Activated CD4-positive, CD25-positive, alpha-beta regulatory T cell (primary cell): ENCODE data around the gene ADRM1.

Experiments
- DNase-seq, 4 experiments: peaks; one replicate each; lab custom pipeline; 2025; lab: John Stamatoyannopoulos, UW

ADRM1 gene

GRCh38 chr20:62280303-62280702 lies 22.5 kb upstream of the ADRM1 start:
- DNase-seq, result no peak

DNA sequence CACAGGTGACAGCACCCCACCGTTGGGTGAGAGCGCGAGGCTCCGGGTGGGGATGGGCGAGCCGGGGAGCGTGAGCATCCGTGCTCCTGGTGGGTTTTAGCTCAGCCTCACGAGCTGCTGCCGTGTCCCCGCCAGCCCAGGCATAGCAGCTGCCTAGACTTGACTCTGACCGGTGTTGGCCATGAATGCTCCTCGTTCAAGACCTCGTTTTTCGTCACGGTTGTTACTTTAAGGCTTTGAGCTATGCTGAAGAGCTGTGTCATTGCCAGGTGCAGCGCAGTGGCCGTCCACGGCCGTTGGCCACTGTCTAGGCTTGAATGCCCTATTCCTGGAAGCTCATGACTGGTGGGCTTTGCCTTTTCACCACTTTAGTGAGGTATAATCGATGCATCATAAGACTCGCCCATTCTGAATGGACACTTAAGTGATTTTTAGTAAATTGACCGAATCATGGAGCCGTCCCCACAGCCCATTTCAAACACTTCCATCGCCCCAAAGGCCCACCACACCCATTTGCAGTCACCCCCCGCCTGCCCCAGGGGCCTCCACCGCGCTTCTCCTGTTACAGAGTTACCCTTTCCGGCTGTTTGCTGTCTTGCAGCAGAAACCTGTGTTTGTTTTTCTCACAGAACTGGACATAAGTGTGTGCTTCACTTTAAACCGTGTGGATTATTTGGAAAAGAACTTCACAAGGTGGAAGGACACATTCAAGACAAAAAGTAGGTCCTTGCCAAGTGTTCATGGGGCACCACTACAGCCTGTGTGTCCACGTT lies 21.4 kb upstream of the ADRM1 start:
- no peak for DNase-seq

DNA sequence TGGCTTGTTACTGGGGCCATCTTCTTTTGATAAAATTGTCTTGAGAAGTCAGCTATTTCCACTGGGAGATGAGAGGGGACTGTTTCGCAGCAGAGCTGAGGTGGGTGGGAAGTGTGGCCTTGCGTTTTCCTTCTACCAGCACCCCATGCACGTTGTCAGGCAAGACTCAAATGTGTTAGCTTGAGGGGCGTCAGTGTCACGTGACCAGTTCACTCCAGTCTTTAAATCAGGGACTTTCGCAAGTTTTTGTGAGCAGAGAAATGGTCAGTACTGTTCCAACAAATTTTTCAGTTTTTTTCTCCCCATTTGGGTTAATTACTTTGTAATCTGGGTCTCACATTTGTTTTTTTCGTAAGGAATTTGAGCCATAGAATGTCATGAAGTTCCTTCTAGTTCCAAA lies 20.7 kb upstream of the ADRM1 start:
- DNase-seq, result no peak

GRCh38 chr20:62282877-62283503 lies 19.8 kb upstream of the ADRM1 start:
- DNase-seq, result no peak

- no peak for DNase-seq
These were observed 18.3 kb upstream of the ADRM1 start for GRCh38 chr20:62284448-62284847.

DNA sequence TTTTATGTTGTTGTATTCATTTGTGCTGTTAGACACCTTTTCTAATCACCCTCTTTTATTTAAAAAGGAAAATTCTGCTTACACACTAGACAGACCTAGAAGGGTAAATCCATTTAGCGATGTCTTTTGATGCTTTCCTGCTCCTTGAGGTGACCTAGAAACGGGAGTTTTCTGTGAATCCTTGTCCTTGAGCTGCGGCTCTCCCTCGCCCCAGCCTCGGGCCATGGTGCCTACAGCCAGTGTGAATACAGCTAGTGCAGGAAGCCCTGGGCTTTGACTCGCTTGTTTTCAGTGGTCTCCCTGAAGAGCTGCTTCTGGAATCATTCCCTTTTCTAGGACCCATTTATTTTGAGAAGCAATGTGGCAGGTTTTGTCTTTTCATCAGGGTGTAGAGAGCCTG lies 17.6 kb upstream of the ADRM1 start:
- DNase-seq, result no peak

DNA sequence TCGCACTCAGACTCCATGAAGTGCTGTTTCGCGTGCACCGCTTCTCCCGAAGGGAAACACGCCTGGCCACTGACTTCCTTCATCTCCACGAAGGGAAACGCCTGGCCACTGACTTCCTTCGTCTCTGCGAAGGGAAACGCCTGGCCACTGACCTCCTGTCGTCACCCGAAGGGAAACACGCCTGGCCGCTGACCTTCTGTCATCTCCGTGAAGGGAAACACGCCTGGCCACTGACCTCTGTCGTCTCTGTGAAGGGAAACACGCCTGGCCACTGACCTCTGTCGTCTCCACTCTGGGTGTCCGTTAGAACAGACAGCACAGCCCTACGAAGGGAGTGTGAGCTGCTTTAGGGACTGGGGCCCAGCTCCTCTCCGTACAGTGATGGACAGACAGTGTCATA lies 17.1 kb upstream of the ADRM1 start:
- DNase-seq, result no peak

- no peak for DNase-seq
These were observed 16.2 kb upstream of the ADRM1 start for GRCh38 chr20:62286493-62287064.

DNA sequence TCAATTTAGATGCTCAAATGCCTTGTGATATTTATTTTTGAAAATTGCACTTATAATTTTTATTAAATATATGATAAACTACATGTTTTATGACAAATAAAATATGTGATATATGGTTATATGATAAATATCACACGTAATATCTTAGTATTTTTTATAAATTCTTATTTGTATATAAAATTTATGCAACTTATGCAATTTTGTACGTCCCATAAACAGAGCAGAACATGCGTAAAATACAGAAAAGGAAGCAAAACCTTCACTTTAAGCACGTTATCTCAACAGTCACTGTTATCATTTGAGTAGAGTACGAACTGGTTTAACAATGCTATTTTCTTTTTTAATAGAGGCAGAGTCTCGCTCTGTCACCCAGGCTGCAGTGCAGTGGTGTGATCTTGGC lies 15.7 kb upstream of the ADRM1 start:
- DNase-seq, result no peak

DNA sequence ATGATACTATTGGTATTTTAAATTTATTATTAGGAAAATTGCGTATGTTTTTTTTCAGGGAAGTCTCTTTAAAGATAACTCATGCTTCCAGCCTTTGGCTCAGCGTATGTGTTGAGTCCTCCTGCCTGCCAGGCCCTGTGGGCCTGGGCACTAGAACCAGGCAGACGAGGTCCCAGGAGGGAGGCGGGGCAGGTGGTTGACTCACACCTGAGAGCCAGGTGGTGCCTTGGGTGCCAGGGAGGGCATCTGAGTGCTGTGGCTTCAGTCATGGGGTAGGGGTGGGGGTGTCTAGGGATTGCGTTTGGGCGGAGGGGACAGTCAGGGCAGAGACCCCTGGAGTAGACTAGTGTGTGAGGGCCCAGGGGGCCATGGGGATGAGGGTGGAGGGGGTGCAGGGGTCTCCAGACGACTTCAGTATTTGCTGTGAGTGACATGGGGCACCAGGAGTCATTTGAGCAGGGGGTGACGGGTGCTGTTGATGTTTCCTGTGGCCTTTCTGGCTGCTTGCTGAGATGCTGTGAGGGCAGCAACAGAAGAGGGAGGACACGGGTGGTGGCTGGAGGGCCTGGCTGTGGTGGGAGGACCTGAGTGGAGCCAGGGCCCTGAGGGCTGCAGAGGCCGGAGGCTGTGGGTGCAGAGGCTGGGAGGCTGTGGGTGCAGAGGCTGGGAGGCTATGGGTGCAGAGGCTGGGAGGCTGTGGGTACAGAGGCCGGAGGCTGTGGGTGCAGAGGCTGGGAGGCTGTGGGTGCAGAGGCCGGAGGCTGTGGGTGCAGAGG lies 14.8 kb upstream of the ADRM1 start:
- no peak for DNase-seq

- DNase-seq, result no peak
These were observed 14.2 kb upstream of the ADRM1 start for GRCh38 chr20:62288535-62289105.

DNA sequence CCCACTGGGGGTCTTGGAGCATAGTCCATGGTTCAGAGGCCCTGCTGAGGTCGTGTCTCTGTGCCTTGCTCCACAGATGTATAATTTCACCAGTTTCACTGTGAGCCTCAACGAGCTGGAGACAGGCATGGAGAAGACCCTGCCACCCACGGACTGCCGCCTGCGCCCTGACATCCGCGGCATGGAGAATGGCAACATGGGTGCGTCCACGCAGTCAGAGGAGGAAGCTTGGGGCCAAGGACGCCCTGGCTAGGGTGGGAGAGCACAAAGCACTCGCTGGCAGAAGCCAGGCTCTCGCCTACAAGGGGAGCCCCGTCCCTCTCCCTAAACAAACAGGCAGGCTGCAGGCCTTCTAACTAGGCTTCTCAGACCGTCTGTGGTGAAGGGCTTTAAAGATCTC lies 13.7 kb upstream of the ADRM1 start:
- no peak for DNase-seq

DNA sequence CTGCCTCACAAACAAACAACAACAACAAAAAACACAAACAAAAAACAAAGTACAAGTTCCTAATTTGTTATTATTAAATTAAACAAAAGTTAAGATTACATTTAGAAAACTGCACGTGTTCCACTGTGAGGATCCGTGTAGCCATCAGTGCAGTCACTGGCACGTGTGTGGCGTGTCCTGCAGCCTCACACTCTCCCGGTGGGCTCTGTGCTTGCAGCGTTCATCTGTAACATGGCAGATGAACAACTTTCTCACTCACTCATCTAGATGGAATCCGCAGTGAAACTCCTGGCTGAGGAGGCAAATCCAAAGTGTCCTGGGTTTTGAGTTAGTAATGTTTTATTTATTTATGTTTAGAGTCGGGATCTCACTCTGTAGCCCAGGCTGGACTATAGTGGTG lies 12.9 kb upstream of the ADRM1 start:
- DNase-seq, result no peak

DNA sequence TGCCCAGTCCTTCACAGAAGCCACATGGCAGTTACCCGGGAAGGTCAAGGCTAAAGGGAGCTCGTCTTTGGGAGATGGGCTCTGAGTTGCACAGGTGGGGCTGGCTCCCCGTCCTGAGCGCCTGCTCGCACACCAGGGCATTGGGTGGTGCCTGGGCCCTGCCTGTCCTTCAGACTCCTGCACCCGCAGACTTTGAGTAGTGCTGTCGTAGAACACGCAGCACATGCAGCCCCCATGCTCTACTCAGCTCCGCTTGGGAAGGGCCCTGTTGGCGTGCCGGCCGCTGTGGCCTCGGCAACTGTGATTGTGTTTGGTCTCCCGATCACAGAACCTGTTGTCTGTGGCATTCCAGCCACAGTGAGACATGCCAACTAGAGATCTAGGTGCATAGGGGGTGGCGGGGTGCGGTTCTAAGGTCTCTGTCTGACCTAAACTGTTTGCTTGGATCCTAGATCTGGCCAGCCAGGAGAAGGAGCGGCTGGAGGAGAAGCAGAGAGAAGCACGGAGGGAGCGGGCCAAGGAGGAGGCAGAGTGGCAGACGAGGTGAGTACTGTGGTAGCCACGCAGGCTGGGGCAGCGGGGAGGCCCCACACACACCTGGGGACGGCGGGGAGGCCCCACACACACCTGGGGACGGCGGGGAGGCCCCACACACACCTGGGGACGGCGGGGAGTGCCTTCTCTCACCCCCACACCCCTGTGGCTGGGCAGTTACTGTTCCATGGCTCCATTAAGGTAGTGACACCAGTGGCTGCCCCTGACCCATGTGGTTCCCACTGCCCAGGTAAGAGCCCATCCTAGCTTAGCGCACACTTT lies 11.3 kb upstream of the ADRM1 start:
- no peak for DNase-seq

DNA sequence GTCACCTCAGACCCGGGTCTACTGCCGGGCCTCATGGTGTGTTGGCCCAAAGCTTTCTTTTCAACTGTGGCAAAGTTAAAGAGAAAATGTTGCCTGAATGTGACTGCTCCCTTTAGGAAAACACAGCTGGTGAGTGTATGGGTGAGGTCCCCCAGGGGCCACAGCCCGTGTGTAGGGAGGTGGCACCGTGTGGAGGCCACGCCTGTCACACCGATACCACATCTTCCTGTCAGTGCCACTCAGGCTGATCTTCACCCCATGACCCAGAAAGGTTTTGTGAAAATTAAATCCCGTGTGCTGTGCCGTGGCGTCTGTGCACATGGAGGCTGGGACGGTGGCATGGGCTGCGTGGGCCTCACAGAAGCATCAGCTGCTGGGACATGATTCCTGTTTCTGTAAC lies 10.7 kb upstream of the ADRM1 start:
- DNase-seq, result no peak

- DNase-seq, result no peak
These were observed 9.5 kb upstream of the ADRM1 start for GRCh38 chr20:62293111-62293784.

- no peak for DNase-seq
These were observed 8.9 kb upstream of the ADRM1 start for GRCh38 chr20:62293946-62294345.

DNA sequence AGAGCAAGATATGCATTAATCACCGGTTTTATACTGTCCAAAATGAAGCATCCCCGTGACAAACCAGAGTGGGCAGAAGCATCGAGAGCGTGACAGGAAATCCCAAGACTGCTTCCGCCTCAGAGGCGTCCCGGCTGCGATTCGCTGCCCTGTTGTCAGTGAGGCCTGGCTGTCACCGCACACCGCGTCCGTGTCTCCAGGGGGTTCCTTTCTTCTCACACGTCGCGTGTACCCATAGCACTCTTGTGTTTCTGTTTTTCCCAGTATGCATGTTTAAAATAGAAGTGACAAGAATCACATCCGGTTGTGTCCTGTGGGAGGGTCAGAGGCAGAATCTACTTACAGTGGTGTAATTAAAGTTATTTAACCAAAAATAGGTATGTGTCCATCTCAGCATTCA lies 8.3 kb upstream of the ADRM1 start:
- DNase-seq, result no peak

- DNase-seq, result no peak
These were observed 5.9 kb upstream of the ADRM1 start for GRCh38 chr20:62296724-62297448.
